Fibroblast of mammary gland (primary cell): ENCODE results near the gene STX11.
A peak's percentile ranks its signal among the peaks of the same experiment; 100 is the strongest.

ENCODE experiments used
- DNase-seq: peaks from one replicate; pipeline ENCODE4 v3.0.0-alpha.2; 2010; ENCODE audit warnings: low read depth
- H3K4me3 ChIP-seq: 2 replicates; pipeline ENCODE4 v1.5.1; 2011; ENCODE audit warnings: low read depth, mild to moderate bottlenecking, low read length, moderate library complexity; ENCODE audit not compliant: control insufficient read depth
- TF ChIP-seq, protein P1 (sequence below): conservative IDR thresholded peaks from 2 replicates; pipeline ENCODE4 v1.5.1; 2011; ENCODE audit warnings: low read depth, low read length, inconsistent platforms; ENCODE audit not compliant: control insufficient read depth, insufficient read depth

STX11 gene

DNA sequence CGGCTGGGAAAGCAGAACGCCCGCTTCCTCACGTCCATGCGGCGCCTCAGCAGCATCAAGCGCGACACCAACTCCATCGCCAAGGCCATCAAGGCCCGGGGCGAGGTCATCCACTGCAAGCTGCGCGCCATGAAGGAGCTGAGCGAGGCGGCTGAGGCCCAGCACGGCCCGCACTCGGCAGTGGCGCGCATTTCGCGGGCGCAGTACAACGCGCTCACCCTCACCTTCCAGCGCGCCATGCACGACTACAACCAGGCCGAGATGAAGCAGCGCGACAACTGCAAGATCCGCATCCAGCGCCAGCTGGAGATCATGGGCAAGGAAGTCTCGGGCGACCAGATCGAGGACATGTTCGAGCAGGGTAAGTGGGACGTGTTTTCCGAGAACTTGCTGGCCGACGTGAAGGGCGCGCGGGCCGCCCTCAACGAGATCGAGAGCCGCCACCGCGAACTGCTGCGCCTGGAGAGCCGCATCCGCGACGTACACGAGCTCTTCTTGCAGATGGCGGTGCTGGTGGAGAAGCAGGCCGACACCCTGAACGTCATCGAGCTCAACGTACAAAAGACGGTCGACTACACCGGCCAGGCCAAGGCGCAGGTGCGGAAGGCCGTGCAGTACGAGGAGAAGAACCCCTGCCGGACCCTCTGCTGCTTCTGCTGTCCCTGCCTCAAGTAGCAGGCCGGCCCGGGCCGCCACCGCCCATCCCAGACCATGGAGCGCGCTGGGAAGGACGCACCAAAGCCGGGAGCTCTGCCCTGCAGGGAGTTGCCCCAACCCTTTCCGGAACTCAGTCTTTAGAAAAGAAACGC, 36.7 kb downstream of the STX11 start:
- TF ChIP-seq, protein P1, sequence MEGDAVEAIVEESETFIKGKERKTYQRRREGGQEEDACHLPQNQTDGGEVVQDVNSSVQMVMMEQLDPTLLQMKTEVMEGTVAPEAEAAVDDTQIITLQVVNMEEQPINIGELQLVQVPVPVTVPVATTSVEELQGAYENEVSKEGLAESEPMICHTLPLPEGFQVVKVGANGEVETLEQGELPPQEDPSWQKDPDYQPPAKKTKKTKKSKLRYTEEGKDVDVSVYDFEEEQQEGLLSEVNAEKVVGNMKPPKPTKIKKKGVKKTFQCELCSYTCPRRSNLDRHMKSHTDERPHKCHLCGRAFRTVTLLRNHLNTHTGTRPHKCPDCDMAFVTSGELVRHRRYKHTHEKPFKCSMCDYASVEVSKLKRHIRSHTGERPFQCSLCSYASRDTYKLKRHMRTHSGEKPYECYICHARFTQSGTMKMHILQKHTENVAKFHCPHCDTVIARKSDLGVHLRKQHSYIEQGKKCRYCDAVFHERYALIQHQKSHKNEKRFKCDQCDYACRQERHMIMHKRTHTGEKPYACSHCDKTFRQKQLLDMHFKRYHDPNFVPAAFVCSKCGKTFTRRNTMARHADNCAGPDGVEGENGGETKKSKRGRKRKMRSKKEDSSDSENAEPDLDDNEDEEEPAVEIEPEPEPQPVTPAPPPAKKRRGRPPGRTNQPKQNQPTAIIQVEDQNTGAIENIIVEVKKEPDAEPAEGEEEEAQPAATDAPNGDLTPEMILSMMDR = no peak
- DNase-seq = no peak
- no peak overlapping the region for H3K4me3 ChIP-seq

DNA sequence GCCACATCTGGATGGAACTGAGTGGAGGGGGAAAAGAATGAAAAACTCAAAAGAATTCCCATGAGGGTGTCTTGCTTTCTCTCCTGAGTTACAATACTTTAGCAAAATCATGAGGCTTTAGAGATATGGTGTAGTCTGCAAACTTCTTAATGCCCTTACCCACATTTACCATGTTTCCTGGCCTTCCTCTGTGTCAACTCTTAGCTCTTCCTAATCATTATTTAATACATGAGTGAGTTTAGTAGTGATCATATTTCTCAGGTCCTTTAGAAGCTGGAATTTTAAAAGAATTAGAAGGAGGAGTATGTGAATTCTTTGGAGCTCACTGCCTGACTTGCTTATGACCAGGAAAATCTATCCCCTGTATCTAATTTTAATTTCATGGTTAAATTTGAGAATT, 39.0 kb downstream of the STX11 start:
- H3K4me3 ChIP-seq = no peak overlapping the region
- TF ChIP-seq, protein P1 = no peak
- DNase-seq = no peak

DNA sequence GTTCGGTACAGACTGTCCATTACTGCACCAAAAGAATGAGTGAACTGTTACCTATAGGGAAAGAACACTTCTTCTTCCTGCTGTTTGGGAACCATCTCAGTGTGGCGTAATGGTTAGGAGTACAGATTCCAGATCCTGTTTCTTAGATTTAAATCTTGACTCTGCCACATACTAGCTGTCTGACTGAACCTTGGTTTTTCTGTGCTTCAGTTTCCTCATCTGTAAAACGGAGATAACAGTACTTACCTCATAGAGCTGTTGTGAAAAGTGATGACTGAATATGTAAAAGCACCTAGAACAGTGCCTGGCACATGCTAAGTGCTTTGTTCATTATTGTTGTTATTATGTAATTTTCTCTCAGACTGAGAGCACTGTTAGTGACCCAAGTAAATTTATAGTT, 39.8 kb downstream of the STX11 start:
- TF ChIP-seq, protein P1 = no peak
- DNase-seq = no peak
- no peak overlapping the region for H3K4me3 ChIP-seq

DNA sequence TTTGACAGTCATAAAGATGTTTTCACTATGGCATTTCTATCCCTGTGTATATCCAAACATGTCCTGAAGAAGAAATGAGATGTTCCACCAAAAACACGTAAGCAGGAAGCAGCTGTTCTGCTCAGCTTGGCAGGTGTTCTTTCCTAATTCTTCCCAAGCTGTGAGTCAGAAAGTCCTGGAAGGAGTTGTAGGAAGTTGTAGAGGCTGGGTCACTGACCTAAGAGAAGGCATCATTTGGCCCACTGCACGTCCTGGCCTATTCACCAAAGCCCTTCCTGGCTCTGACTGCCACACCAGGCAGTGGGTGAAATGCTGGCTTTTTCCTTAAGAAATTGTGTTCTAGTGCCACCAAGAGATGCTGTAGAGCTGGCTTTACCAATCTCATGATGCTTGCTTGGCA, 40.3 kb downstream of the STX11 start:
- TF ChIP-seq, protein P1 = no peak
- peak; percentile 95 for DNase-seq
- no peak overlapping the region for H3K4me3 ChIP-seq

DNA sequence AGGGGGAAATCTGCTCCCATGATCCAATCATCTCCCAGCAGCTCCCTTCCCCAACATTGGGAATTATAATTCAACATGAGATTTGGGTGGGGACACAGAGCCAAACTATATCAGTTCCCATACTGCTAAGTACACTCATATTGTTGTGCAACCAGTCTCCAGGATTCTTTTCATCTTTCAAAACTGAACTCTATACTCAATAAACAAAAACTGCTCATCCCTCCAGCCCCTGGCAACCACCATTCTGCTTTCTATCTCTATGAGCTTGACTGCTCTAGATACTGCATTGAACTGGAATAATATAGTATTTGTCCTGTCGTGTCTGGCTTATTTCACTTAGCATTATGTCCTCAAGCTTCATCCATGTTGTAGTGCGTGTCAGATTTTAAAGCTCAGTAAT, 42.9 kb downstream of the STX11 start:
- DNase-seq = peak; percentile 42
- TF ChIP-seq, protein P1 = no peak
- no peak overlapping the region for H3K4me3 ChIP-seq

DNA sequence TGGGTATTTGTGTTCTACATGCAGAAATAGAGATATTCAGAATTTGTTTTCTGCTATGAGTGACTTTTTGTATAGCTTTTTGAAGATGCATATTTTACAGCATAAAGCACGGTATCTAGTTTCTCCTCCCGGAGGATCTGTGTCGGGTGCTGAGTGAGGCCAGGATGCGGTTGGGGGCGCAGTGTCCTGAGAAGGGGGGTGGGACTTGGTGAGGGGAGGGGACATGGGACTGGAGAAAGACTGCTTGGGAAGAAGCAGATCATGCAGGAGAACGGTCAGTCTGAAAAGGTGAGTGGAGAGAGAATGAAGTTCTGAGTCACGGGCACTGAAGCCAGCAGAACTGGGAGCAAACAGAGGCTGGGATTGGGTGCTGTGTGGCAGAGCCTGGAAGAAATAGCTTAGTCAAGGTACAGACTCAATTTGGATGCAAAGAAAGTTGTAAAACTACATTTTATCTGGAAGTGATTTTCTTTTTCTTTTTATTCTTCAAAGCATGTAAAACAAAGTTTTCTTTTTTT, 44.0 kb downstream of the STX11 start:
- TF ChIP-seq, protein P1 = no peak
- DNase-seq = no peak
- H3K4me3 ChIP-seq = no peak overlapping the region
